HG03354 (cell line): ENCODE results near the gene ZNF516.

Experiments
- ATAC-seq: cut with Tn5 transposase; IDR thresholded peaks from one replicate; pipeline ENCODE4 v1.9.1; 2021; ENCODE audit warnings: mild to moderate bottlenecking; ENCODE audit not compliant: unreplicated experiment, poor library complexity, severe bottlenecking

ZNF516 gene

DNA sequence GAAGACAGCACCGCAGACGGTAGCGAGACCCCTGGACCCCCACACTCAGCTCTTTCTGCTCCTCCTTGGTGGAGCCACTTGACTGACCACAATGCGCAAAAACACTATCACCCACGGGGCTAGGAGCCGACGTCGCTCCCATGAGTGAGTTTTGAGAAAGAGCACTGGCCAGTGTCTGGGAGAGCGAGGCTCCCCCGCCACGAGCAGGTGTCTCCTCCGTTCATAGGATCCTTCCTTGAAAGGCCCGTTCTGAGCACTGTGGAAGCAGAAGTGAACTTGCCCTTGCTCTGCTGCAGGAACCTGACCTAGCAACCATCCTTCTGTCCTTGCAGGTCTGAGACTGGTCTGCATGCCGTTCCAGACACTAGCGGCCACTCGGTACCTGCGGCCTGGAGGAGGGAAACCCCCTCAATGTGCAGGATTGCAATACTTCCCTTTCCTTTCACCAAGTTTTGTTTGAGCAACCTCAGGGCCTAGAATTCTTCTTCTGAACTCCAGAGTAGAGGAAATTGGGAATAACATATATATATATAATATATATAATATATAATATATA lies 12.9 kb upstream of the ZNF516 start:
- no peak for ATAC-seq

DNA sequence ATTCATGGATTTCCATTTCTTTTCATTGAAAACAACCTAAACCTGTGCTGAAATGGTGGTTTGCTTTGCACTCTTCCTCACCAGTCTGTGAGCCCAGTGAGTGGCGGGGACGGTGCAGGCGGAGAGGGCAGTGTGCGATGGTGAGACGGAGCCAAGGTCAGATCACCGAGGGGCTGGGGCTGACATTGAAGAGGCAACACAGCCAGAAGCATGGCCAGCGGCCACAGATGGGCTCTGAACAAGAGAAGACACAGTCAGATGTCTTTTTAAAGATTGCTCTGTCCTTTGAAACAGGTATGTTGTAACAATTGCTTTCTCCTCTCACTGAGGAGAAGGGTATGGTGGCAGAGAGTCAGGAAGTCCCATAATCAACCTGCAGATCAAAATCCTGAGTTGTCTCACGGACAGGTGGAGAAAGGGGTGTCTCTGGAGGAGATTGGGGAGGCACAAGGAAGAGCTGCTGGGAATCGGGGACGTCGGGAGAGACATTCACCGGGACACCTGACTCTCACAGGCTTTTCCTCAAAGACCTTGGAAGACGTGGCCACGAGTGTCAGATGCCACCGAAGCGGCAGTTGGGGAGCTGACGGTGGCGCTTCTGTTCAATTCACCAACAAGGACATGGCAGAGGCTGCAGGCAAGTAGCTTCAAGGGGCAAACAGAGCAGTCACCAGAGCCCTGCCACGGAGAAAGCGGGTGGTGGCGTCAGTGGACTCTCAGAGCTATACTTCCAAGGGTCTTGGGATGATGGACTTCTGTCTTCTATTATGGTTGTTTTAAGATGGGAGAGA lies 12.1 kb upstream of the ZNF516 start:
- ATAC-seq: no peak

DNA sequence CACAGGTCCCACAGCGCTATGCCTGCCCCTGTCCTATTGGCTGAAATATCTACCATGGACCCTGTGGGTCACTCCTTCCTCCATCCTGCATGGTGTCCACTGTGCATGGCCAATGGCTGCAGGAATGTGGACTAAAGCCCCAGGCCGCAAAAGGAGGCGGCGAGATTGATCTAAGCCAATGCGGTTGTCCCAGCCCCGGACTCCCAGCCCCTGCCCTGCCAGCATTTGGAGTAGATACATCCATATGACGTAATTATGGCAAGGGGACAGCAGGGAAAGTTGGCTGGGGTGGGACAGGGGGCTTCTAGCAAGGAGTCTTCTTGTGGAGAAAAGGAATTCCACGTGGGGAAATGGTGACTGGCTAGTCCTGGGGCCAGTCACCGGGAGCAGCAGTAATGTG lies 11.4 kb upstream of the ZNF516 start:
- ATAC-seq: no peak

DNA sequence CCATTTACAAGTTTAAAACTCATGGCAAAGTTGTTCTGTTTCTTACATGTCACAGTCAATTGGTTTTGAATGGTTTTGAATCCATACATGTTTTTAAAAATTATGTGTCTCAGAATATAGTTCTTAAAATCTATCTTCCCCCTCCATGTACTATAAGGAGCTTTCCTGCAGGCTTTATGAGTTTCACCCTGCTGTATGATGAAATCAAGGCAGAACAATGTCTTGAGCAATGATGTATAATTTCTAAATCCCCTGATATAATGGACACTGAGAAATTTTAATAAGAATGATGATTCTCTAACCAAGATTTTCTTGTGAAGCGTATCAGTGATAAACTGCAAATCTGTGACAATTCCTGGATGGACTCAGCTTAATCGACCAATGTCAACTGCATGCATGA lies 10.6 kb upstream of the ZNF516 start:
- no peak for ATAC-seq

DNA sequence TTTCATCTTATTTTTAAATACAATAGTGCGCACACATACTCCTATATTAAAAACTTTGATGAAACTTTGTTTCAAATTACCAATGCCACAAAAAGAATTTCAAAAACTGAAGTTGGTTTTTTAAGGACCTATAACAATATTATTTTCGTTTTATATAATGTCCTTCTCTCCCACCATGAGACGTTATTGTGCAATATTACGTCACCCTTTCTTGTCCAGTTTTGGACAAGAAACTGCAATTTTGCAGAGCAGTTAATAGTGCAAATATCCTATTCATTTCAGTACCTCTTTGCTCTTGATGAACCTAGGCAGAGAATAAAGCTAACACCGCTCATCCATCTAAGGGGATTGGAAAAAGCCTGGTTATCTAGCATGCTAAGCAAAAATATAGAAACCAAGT lies 9.7 kb upstream of the ZNF516 start:
- ATAC-seq: no peak

DNA sequence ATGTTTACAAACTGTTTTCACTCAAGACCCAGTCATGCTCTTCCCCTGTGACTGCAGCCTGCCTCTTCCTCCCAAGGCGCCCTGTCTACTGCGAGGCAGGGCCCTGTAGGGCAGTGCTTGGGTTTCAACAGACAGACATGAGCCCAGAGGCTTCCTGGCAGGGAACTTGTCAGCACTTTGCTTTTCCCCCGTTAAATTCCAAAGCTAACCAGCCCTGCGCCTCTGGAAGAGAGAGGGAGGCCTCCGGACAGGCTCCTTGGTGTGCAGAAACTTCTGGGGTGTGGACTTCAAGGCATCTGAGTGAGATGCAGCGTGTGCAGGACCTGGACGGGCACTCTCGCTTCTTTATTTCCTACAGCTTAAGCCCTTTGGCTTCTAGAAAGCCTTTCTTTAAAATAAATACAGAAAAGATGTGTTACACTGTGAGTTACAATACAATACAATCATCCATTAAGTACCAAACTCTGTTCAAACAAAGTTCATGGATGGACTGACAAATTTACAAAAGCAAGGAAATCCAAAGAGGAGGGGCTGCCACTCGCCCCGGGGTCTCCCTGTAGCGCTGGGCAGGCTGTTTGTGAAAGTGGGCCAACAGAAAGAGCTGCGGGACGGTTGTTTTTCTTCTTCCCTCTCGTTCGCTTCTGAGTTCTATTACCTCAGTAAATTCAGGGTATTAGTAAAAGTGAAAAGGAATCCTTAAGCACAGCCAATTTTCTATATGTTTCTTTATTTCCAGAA lies 8.8 kb upstream of the ZNF516 start:
- ATAC-seq: no peak

DNA sequence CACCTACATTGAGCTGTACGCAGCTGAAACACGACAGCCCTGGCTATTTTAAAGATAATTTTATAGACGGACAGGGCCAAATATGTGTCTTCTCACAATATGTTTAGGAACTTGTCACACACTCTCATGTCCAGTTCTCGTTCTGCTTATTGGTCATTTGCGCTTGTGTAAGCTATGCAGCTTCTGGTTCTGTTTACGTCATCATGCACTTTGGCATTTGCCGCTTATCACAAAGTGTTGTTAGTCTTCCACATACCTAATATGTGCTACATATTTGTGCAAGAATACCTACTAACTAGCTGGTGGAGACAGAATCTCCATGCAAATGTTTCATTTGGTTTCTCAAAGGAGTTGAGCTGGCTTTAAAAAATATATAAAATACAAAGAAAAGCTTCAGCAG lies 7.5 kb upstream of the ZNF516 start:
- no peak for ATAC-seq

DNA sequence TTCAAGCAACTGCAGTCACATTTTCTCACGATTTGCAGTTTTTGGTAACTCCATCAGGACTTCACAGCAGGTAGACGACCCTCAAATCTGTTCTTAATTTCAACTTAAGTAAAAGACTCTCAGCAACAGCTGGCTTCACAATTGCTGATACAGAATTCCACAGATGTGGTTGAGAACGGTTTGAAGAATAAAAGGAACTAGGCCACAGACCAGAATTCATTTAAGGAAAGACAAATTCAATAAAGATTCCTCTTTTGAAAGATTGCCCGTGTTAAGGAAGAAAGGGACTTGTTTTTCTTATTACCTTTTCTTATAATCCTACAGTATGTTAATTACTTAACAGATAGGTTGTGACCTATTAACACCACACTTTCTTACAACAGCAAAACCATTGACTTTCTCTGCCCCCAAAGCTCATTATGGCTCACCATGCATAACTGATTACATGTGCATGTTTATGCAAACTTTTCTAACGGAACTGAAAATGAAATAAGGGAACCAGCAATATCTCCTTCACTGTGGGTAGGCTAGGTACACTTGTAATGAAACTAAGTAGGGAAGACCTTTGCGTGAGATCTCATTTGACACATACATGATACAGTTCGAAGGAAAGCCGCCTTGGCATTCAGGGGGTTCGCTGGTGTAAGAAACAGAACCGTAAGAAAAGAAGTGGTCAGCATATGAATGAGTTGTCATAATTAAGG lies 4.7 kb upstream of the ZNF516 start:
- ATAC-seq: peak; percentile 91

DNA sequence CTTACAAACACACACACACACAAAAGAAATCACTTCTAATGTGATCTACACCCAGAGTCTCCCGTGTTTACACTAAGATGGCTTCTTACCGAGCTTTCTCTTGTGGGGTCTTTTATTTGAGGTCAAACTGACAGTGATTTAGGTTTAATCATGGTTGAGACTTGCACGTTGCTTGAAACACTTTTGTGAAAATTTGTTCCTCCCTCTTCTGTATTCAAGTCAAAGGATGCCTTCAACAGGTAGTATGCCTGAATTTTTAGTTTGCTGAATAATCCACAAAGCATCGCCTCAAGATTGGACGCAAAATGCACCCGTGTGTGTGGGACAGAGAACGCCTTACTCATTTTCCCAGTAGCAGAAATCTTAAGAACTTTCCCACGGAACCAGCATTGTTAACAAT lies 4.0 kb upstream of the ZNF516 start:
- no peak for ATAC-seq

DNA sequence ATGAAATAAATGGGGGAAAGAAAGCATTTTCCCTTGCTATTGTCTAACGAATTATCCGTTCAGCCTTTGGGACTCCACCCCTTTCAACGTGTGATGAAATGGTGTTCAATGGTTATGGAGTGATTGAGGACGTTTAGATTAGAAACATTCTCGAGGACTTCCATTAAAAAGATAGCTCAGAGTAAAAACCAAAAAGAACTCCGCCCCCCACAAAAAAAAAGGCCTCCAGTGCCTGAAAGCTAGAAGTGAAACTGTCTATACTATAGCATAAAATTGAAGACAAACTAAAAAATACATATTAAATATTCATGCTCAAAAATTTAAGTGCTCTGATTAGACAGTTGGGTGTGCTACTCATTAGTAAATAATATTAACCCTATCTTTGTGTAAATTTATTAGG lies 3.0 kb upstream of the ZNF516 start:
- no peak for ATAC-seq

DNA sequence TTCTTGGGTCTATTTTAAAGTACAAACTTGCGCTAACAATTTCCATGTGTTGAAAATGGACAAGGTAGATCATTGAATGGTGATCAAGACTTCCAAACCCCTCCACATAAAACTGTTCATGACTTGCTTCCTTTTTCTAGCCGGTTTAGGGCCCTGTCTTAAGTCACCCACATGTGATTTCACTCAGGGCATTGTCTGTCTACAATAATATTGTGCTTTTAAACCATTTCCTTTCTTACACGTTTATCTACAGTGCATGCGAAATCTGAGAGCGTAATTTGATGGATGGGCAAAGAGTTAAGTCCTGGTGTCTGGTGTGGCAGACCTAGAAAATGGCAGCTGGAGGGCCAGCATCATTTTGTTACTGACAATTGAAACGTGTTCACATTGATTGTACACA lies 2.0 kb upstream of the ZNF516 start:
- no peak for ATAC-seq

DNA sequence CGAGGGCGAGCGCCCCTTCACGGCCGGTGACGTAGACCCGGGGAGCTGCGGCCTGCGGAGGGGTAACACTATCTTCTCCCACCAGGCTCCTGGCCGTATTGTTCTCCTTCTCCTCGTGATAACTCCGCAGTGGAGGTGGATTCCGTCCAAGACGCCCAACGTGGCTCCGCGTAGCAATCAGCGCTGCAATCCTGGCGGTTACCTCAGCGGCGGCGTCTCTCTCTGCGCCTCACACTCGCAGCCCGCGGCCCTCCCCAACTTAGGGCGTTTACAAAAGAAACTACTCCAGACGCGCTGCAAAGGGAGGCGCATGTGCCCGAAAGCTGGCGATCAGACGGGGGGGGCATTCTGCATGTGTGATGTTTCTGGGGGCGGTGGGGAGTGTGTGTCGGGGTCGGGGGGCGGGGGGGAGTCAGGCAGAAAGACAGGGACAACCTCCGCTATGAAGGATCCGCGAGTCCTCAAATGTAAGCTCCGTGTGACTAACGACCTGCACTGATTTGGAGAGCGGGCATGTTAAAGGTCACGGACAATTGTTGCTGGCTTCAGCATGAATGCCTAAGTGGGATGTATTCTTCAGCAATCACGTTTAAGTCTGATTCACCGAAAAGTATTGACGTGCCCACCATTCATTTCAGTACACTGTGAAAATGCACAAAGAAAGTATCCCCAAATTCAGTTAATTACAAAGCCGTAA lies 1.3 kb upstream of the ZNF516 start:
- ATAC-seq: no peak

DNA sequence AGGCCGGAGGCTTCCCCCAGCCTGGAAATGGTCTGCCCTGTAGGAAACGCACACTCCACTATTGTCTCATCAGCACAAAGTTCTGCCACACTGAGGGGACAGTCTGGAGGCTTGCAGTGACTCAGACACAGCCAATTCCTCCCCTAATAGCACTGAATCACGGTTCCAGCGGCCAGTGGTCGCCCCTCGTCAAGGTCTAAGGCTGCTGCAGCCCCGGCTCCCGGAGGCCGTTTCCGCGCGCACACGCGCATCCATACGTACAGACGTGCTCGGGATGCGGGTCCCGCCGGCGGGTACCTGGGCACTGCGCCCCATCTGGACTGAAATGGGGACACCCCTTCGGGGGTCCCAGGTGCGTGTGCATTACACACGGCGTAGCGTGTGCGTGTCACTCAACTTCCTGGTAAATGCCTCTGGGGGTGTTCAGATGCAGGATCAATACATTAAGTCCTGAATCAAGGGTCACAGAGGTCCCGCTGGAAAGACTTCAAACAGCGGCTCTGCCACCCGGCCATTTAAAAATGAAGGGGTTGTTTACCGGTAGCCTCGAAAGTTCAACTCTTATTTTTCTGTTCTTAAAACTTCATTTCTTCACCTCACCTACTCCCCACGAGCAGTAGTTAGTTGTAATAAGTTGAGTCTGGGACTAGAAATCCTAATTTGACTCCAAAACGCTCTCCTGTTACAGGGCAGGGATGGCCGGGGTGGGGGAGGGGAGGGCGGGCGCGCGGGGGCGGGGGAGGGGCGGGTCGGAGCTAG lies 572 bp upstream of the ZNF516 start:
- ATAC-seq: peak; percentile 13

DNA sequence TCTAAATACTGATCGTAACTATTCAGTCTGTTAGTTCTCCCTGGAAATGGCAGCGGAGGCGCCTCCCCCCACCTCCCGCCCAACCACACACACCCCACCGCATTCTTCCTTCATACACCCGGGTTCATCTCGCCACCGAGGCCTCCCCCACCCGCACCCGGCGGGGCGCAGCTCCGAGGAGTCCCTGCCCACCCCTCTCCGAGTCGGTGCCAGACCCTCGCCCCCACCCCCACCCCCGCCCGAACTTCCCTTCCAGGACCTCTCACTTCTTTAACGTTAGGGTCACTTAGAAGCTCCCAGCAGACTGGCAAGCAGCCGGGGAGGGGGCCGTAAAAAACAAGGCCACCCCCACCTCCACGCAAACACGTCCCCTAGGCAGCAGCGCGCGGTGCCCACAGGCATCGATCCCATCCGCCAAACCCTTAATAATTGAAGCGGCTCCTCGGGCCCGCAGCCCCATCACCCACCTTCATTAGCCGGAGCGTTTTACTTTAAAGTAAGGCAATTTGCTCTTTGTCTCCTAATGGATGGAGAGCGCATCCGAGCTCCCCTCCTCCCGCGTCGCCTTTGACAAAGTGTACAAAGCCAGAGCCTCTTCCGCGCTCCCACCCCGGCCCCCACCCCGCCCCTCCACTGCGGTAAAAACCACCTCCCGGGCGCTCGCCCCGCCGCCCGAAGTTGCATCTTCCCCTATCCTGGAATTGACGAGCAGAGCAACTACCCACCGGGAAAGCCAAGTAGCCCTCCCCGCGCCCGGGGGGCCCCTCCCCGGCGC lies 624 bp downstream of the ZNF516 start:
- ATAC-seq: no peak

DNA sequence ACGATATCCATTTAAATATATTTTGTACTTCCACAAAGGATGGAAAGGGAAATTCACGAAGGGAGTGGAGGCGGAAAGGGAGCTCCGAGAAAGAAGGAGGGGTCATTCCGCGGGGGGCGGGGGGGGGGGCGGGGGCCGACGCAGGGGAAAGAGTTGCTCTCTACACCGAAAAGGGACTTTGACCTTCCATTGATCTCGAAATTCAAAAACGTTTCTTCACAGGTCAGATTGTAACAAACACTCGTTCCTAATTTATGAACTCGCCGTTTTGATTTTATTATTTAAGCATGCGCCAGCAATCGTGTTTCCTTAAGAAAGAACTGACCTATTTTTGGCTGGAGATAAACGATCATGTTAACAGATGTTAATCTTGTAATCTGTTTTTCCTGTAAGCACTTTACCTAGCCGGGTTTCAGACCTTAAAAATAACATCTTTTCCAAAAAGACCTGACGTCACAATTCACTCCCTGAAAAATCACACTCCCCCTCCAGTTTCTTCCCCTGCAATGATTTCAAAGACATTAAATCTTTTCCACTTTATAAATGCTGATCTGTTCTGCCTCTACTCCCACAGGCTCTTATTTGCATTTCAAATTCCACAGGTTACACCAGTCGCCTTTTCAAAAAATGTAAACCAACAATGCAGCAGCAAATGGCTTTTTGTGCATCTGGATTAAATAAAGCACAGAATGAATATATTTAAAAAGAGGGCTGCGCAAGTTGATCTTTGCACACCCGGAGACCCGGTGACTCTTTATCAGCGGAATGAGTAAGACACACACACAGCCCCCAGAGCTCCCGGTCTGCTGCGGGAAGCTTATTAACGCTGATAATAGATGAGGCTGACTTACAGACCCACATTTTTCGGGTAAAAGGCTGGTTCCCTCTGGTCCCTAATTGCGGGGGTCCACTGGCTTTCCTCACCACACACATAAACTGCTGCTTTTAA lies 1.6 kb downstream of the ZNF516 start:
- ATAC-seq: peak; percentile 20

DNA sequence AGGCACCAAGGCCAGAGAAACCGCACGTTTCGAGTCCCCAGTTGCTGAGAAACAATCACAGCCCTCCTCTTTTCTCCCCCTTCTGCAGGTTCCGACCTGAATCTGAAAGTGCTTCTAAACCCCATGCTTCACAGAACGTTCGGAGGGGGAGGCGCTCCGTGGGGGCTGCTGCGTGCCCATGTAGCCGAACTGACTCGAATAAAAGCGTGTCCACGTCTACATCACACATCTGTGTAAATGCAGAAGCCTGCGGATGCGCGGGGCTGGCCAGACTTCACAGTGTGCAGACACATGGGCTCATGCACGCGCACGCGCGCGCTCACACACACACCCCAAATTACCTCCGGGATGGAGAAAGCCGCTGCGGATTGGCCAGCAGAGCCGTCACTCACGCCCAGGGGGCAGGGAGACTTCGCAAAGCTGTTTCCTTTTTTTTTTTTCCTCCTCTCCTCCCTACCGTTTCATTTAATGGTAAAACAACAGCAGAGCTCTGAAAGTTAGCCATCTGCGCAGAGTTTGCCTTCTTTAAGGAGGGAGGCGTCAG lies 2.3 kb downstream of the ZNF516 start:
- ATAC-seq: peak; percentile 73
